ENCODE results near the gene OR9G1. TPM values are rescaled to one million over a fixed set of nuclear protein-coding genes. Genes with fewer than 3 reads are reported as not detected.
"Not testable (repeated sequence)": the region's sequence is repeated elsewhere in the genome, so short reads cannot be mapped to it uniquely, and the experiment has no call there.

The OR9G1 gene
- not detected for total RNA-seq

GRCh38 chr11:56698795-56699194 is at the start of gene OR9G1:
OR9G1 (plus strand) TSS chr11:56699095; CDS start chr11:56700388, 1,293 bp downstream.
- intact Hi-C loops (cut with DNase I; ENCODE audit: low total_unique reads), result no loop called here
- no peak within 1 kb of the TSS for H3K27ac ChIP-seq

GRCh38 chr11:56659755-56660154 is 39.1 kb upstream of the OR9G1 start:
- intact Hi-C loops (cut with DNase I; ENCODE audit: low total_unique reads), result no loop called here
- no peaks in the 10 kb centered on the region for H3K4me1 ChIP-seq

More at GRCh38 chr11:56698795-56699194, at the start of gene OR9G1:
- no peak within 1 kb of the TSS for H3K4me3 ChIP-seq
- TF ChIP-seq POLR2A (IDR thresholded peaks at IDR 0.05) (no peak), POLR2AphosphoS5 (IDR thresholded peaks at IDR 0.05) (no peak), CTCF (IDR thresholded peaks at IDR 0.05) (no peak)
- H3K9me3 ChIP-seq, result no peaks in the 10 kb centered on the region
- no peaks in the 10 kb centered on the region for H3K27me3 ChIP-seq
- no peaks in the 10 kb centered on the region for H3K36me3 ChIP-seq
- no peak for DNase-seq (ENCODE audit: low spot score in 2 of 2)
- H3K4me1 ChIP-seq, result no peaks in the 10 kb centered on the region

GRCh38 chr11:56663386-56663785 is 35.5 kb upstream of the OR9G1 start, which contains the start of gene OR5AR1:
OR5AR1 (plus strand) TSS chr11:56663686; CDS start chr11:56663686, 0 bp downstream.
- intact Hi-C loops (cut with DNase I; ENCODE audit: low total_unique reads), result no loop called here
- TF ChIP-seq CTCF (IDR thresholded peaks at IDR 0.05) (no peak), POLR2A (IDR thresholded peaks at IDR 0.05) (no peak), POLR2AphosphoS5 (IDR thresholded peaks at IDR 0.05) (no peak)
- Histone ChIP-seq H3K27me3 (no peaks in the 10 kb centered on the region), H3K4me3 (no peak within 1 kb of the TSS), H3K27ac (no peak within 1 kb of the TSS), H3K4me1 (no peaks in the 10 kb centered on the region), H3K9me3 (no peaks in the 10 kb centered on the region), H3K36me3 (peaks cover 5% of the 10 kb centered on the region)
- DNase-seq (ENCODE audit: low spot score in 2 of 2), result no peak

More at GRCh38 chr11:56659755-56660154, 39.1 kb upstream of the OR9G1 start:
- DNase-seq (ENCODE audit: low spot score in 2 of 2), result no peak
- no peaks in the 10 kb centered on the region for H3K36me3 ChIP-seq
- no peak overlapping the region for H3K27ac ChIP-seq
- H3K27me3 ChIP-seq, result no peaks in the 10 kb centered on the region
- H3K4me3 ChIP-seq, result no peak overlapping the region
- TF ChIP-seq CTCF (IDR thresholded peaks at IDR 0.05) (no peak), POLR2AphosphoS5 (IDR thresholded peaks at IDR 0.05) (no peak), POLR2A (IDR thresholded peaks at IDR 0.05) (no peak)
- H3K9me3 ChIP-seq, result no peaks in the 10 kb centered on the region

GRCh38 chr11:56670984-56671383 is 27.9 kb upstream of the OR9G1 start:
- H3K9me3 ChIP-seq, result no peaks in the 10 kb centered on the region
- no peak overlapping the region for H3K27ac ChIP-seq
- H3K4me3 ChIP-seq, result no peak overlapping the region
- intact Hi-C loops (cut with DNase I; ENCODE audit: low total_unique reads), result no loop called here
- H3K27me3 ChIP-seq, result no peaks in the 10 kb centered on the region
- peaks cover 5% of the 10 kb centered on the region for H3K36me3 ChIP-seq
- H3K4me1 ChIP-seq, result no peaks in the 10 kb centered on the region
- DNase-seq (ENCODE audit: low spot score in 2 of 2), result no peak
- no peak for TF ChIP-seq POLR2AphosphoS5 (IDR thresholded peaks at IDR 0.05)

GRCh38 chr11:56688554-56689100 is 10.3 kb upstream of the OR9G1 start:
- intact Hi-C loops (cut with DNase I; ENCODE audit: low total_unique reads), result no loop called here
- TF ChIP-seq CTCF (IDR thresholded peaks at IDR 0.05) (no peak), POLR2AphosphoS5 (IDR thresholded peaks at IDR 0.05) (no peak), POLR2A (IDR thresholded peaks at IDR 0.05) (no peak)
- H3K4me1 ChIP-seq, result no peaks in the 10 kb centered on the region
- no peaks in the 10 kb centered on the region for H3K36me3 ChIP-seq
- H3K27ac ChIP-seq, result no peak overlapping the region
- DNase-seq (ENCODE audit: low spot score in 2 of 2), result no peak
- H3K27me3 ChIP-seq, result no peaks in the 10 kb centered on the region
- no peaks in the 10 kb centered on the region for H3K9me3 ChIP-seq
- H3K4me3 ChIP-seq, result no peak overlapping the region

- H3K9me3 ChIP-seq; H3K27me3 ChIP-seq; DNase-seq (ENCODE audit: low spot score in 2 of 2); intact Hi-C loops (cut with DNase I; ENCODE audit: low total_unique reads); H3K4me3 ChIP-seq; H3K36me3 ChIP-seq; H3K4me1 ChIP-seq; H3K27ac ChIP-seq: not testable (repeated sequence)
These were observed 7.7 kb upstream of the OR9G1 start for GRCh38 chr11:56691179-56691578.
